A549 (cell line): Measurements from ENCODE around the gene DTD1. TPM values are rescaled to one million over a fixed set of nuclear protein-coding genes. Genes with fewer than 3 reads are reported as not detected.

Experiments used
- ATAC-seq, 2 experiments: fragments of 200-7000 bp in 1 of 2; fragments of >200 bp in 1 of 2; cut with Nextera tagmentation in 1 of 2; cut with Tn5 transposase in 1 of 2; 3 replicates each; pipeline versions ENCODE4 v1.8.0 to v1.9.1; 2018 to 2020; ENCODE audit warnings: mild to moderate bottlenecking in 1 of 2, moderate library complexity in 1 of 2
- CTCF ChIA-PET: fragments of 300-600 bp; sonication (Branson Sonifier 250); formaldehyde crosslinking; extraction: SDS; loops from one replicate; lab custom pipeline; 2021; ENCODE audit warnings: antibody characterized with exemption, inconsistent platforms; lab: Yijun Ruan, JAX
- POLR2A ChIA-PET: fragments of 350-600 bp; formaldehyde crosslinking; extraction: SDS; loops from one replicate; lab custom pipeline; 2021; ENCODE audit warnings: antibody characterized with exemption, inconsistent platforms; lab: Yijun Ruan, JAX
- DNase-seq, 2 experiments: peaks; one replicate each; pipeline versions ENCODE4 v3.0.0 to v3.0.0-alpha.2; 2011 to 2016; ENCODE audit warnings: low read depth in 1 of 2, low spot score in 1 of 2
- FAIRE-seq: peaks from 2 replicates; lab custom pipeline; 2011; peaks lifted over from hg19 to GRCh38; lab: Jason Lieb, UNC
- H3K27ac ChIP-seq, 2 experiments: fragments of >200 bp; sonication (Bioruptor Twin); formaldehyde crosslinking; 3 replicates each; pipeline ENCODE4 v1.5.1; 2016 to 2017
- H3K4me1 ChIP-seq: fragments of >200 bp; sonication (Bioruptor Twin); formaldehyde crosslinking; 3 replicates; pipeline ENCODE4 v1.6.1; 2016
- H3K4me2 ChIP-seq: fragments of >200 bp; sonication (Bioruptor Twin); formaldehyde crosslinking; 3 replicates; pipeline ENCODE4 v1.6.1; 2016
- H3K4me3 ChIP-seq: fragments of >200 bp; sonication (Bioruptor Twin); formaldehyde crosslinking; 3 replicates; pipeline ENCODE4 v1.5.1; 2016
- H3K9me3 ChIP-seq: fragments of >200 bp; sonication (Bioruptor Twin); formaldehyde crosslinking; 3 replicates; pipeline ENCODE4 v1.6.1; 2016
- BHLHE40 ChIP-seq: IDR thresholded peaks from 2 replicates; pipeline ENCODE4 v1.6.1; 2012; ENCODE audit warnings: low read depth, low read length, inconsistent platforms
- CBX2 ChIP-seq: fragments of 200-600 bp; sonication (generic); IDR thresholded peaks from 2 replicates; pipeline ENCODE4 v1.6.1; 2016; ENCODE audit warnings: low read depth, mild to moderate bottlenecking, borderline replicate concordance
- CEBPB ChIP-seq, 2 experiments: fragments of >200 bp in 1 of 2; sonication (Bioruptor Twin) in 1 of 2; formaldehyde crosslinking in 1 of 2; IDR thresholded peaks; 2 replicates each; pipeline ENCODE4 v1.6.1; 2012 to 2016
- CHD4 ChIP-seq: fragments of 200-600 bp; sonication (generic); IDR thresholded peaks from 2 replicates; pipeline ENCODE4 v1.6.1; 2016; ENCODE audit warnings: antibody characterized with exemption, mild to moderate bottlenecking, borderline replicate concordance
- EHF ChIP-seq: fragments of 250-450 bp; sonication (Bioruptor Pico); IDR thresholded peaks from 2 replicates; pipeline ENCODE4 v1.5.0; 2020; ENCODE audit warnings: mild to moderate bottlenecking
- FOSL2 ChIP-seq, 2 experiments: fragments of 450-650 bp in 1 of 2; fragments of >200 bp in 1 of 2; sonication (Bioruptor Twin) in 1 of 2; formaldehyde crosslinking; IDR thresholded peaks; 2 replicates each; pipeline versions ENCODE4 v1.5.0 to v1.6.1; 2016 to 2020; ENCODE audit warnings: mild to moderate bottlenecking in 1 of 2, moderate library complexity in 1 of 2
- FOXS1 ChIP-seq: fragments of 250-450 bp; sonication (Bioruptor Pico); IDR thresholded peaks from 2 replicates; pipeline ENCODE4 v1.5.0; 2020; ENCODE audit warnings: mild to moderate bottlenecking, moderate library complexity
- GATA3 ChIP-seq: IDR thresholded peaks from 2 replicates; pipeline ENCODE4 v1.6.1; 2012; ENCODE audit warnings: borderline replicate concordance
- HDAC2 ChIP-seq: fragments of 200-600 bp; sonication (generic); IDR thresholded peaks from 2 replicates; pipeline ENCODE4 v1.6.1; 2016
- HOXB5 ChIP-seq: fragments of 250-450 bp; sonication (Bioruptor Pico); IDR thresholded peaks from 2 replicates; pipeline ENCODE4 v1.5.0; 2020; ENCODE audit warnings: mild to moderate bottlenecking, moderate library complexity
- JUNB ChIP-seq: fragments of >200 bp; sonication (Bioruptor Twin); formaldehyde crosslinking; IDR thresholded peaks from 2 replicates; pipeline ENCODE4 v1.6.1; 2016
- MAFK ChIP-seq: fragments of 450-650 bp; IDR thresholded peaks from 2 replicates; pipeline ENCODE4 v1.6.1; 2014; ENCODE audit not compliant: partially characterized antibody
- MAZ ChIP-seq: fragments of 150-350 bp; IDR thresholded peaks from 2 replicates; pipeline ENCODE4 v1.6.1; 2014; ENCODE audit warnings: antibody characterized with exemption, low read depth, low read length, borderline replicate concordance
- MYC ChIP-seq: IDR thresholded peaks from 2 replicates; pipeline ENCODE4 v1.6.1; 2012; ENCODE audit warnings: mild to moderate bottlenecking, inconsistent platforms, low read length, improper control_type of control experiment, borderline replicate concordance
- NR3C1 ChIP-seq: fragments of >200 bp; sonication (Bioruptor Twin); formaldehyde crosslinking; IDR thresholded peaks from 3 replicates; pipeline ENCODE4 v1.6.1; 2017
- POLR2AphosphoS2 ChIP-seq: conservative IDR thresholded peaks from 2 replicates; pipeline ENCODE4 v1.6.1; 2012; ENCODE audit warnings: low read length, improper control_type of control experiment, inconsistent platforms
- RAD21 ChIP-seq, 2 experiments: fragments of >200 bp in 1 of 2; sonication (Bioruptor Twin) in 1 of 2; formaldehyde crosslinking in 1 of 2; IDR thresholded peaks in 1 of 2; conservative IDR thresholded peaks in 1 of 2; 2 replicates in 1 of 2; 3 replicates in 1 of 2; pipeline ENCODE4 v1.6.1; 2012 to 2018; ENCODE audit warnings: inconsistent platforms in 1 of 2
- RCOR1 ChIP-seq: fragments of 150-350 bp; IDR thresholded peaks from 2 replicates; pipeline ENCODE4 v1.6.1; 2014; ENCODE audit warnings: antibody characterized with exemption, low read length, low read depth
- RFX5 ChIP-seq: fragments of 450-650 bp; IDR thresholded peaks from 2 replicates; pipeline ENCODE4 v1.7.1; 2014; ENCODE audit warnings: antibody characterized with exemption, mild to moderate bottlenecking, moderate library complexity
- RNF2 ChIP-seq: fragments of 200-600 bp; sonication (generic); IDR thresholded peaks from 2 replicates; pipeline ENCODE4 v1.6.1; 2016; ENCODE audit warnings: low read depth, mild to moderate bottlenecking, antibody characterized with exemption, moderate library complexity, borderline replicate concordance
- SMC3 ChIP-seq: fragments of >200 bp; sonication (Bioruptor Twin); formaldehyde crosslinking; IDR thresholded peaks from 3 replicates; pipeline ENCODE4 v1.6.1; 2018; ENCODE audit warnings: inconsistent platforms
- TFCP2L1 ChIP-seq: fragments of 250-450 bp; sonication (Bioruptor Pico); IDR thresholded peaks from 2 replicates; pipeline ENCODE4 v1.5.0; 2021; ENCODE audit warnings: mild to moderate bottlenecking
- ZFP36 ChIP-seq: fragments of 450-650 bp; IDR thresholded peaks from 2 replicates; pipeline ENCODE4 v1.6.1; 2014; ENCODE audit warnings: borderline replicate concordance; ENCODE audit not compliant: partially characterized antibody
- WGBS: methylation state at CpG from one replicate; pipeline ENCODE4 v1.1.6; 2017; ENCODE audit errors: missing lambda C conversion rate; 5-methylcytosine and 5-hydroxymethylcytosine counted together
- polyA plus RNA-seq, 4 experiments: library from polyadenylated mRNA; depleted of rRNA in 3 of 4; stranded (reverse); fragments of >200 nt; fragmentation: RNase III in 1 of 4; extraction: RNeasy Plus Mini Kit Qiagen cat#74134 plus additional on column Dnase treatment in 1 of 4; gene quantifications; 2 replicates in 3 of 4; 3 replicates in 1 of 4; pipeline ENCODE4 v1.2.3, GENCODE V29; 2011 to 2017
- TF ChIP-seq, protein P1 (sequence below): fragments of >200 bp; sonication (Bioruptor Twin); formaldehyde crosslinking; IDR thresholded peaks from 3 replicates; pipeline ENCODE4 v1.6.1; 2016
- TF ChIP-seq, protein P2 (sequence below): fragments of 450-650 bp; IDR thresholded peaks from 2 replicates; pipeline ENCODE4 v1.6.1; 2014; ENCODE audit warnings: antibody characterized with exemption

DTD1 gene
- polyA plus RNA-seq, 2 of the 4 experiments (the other 2 are of a cell fraction) = 72.8 to 99.3 TPM

DNA sequence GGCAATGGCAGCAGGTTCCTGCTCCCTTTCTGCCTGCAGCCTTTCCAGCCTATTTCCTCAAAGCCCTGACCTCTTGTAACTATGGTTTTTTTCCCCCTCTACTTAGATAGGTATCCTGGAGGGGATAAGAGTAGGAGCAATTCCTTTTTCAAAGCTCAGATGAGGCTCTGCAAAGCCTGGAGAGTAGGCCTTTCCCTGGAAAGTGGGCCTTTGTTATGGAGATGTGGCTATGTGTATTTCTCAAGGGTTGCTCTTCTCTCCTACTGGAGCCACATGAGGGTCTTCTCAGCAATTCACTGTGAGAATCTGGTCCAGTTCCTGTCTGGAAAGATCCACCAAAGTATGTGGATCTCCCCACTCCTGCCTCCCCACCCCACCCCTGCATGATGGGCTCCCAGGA lies 96.0 kb downstream of the DTD1 start:
- no peak for TF ChIP-seq TFCP2L1 (CRISPR knock-in tag)
- no peak for TF ChIP-seq JUNB
- TF ChIP-seq NR3C1 = no peak
- TF ChIP-seq, protein P1, sequence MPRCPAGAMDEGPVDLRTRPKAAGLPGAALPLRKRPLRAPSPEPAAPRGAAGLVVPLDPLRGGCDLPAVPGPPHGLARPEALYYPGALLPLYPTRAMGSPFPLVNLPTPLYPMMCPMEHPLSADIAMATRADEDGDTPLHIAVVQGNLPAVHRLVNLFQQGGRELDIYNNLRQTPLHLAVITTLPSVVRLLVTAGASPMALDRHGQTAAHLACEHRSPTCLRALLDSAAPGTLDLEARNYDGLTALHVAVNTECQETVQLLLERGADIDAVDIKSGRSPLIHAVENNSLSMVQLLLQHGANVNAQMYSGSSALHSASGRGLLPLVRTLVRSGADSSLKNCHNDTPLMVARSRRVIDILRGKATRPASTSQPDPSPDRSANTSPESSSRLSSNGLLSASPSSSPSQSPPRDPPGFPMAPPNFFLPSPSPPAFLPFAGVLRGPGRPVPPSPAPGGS = no peak
- no peak for TF ChIP-seq MAFK
- TF ChIP-seq RNF2 = no peak
- TF ChIP-seq MAZ = no peak
- TF ChIP-seq CBX2 = no peak
- TF ChIP-seq FOXS1 (CRISPR knock-in tag) = no peak
- no peak for TF ChIP-seq CEBPB (IDR thresholded peaks at IDR 0.05)
- TF ChIP-seq POLR2AphosphoS2 = no peak
- no peak for TF ChIP-seq MYC
- no peak for TF ChIP-seq RFX5
- no peak for TF ChIP-seq SMC3
- Histone ChIP-seq H3K27ac (no peak overlapping the region), H3K4me1 (peaks cover 16% of the 10 kb centered on the region), H3K9me3 (no peaks in the 10 kb centered on the region), H3K4me3 (no peak overlapping the region), H3K4me2 (no peak overlapping the region)
- ATAC-seq = no peak
- no peak for FAIRE-seq
- CTCF ChIA-PET = interaction anchor here (1.7 kb wide), 2 partner anchors 20 to 52 kb away, joined by 4 to 6 read pairs; no protein-coding TSS in a partner anchor
- POLR2A ChIA-PET = no interaction called here
- DNase-seq = no peak

DNA sequence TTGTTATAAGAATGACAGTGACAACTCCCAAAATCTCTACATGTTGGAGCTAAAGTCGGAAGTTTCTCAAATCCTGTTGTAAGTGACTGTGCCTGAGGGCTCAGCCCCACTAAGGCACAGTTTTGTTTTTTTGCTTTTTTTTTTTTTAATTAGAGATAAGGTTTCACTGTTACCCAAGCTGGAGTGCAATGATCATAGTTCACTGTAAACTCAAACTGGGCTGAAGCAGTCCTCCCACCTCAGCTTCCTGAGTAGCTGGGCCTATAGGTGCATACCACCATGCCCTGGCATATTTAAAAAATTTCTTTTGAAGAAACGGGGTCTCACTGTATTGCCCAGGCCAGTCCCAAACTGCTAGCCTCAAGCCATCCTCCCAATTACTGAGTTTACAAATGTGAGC lies 96.9 kb downstream of the DTD1 start:
- 92% methylated on average over 2 of the region's 2 CpGs for WGBS
- CTCF ChIA-PET = interaction anchor here (0.9 kb wide), 1 partner anchor 45 kb away, joined by 3 read pairs; no protein-coding TSS in a partner anchor
- no peaks in the 10 kb centered on the region for H3K9me3 ChIP-seq
- POLR2A ChIA-PET = no interaction called here
- no peak overlapping the region for H3K27ac ChIP-seq
- no peak overlapping the region for H3K4me2 ChIP-seq
- DNase-seq (no peak), ATAC-seq (no peak), FAIRE-seq (no peak)
- TF ChIP-seq RNF2 (no peak), POLR2AphosphoS2 (no peak), GATA3 (no peak), RAD21 (conservative IDR thresholded peaks at IDR 0.05 in 1 of 2, IDR thresholded peaks at IDR 0.05 in 1 of 2) (no peak), RCOR1 (no peak), MYC (no peak), BHLHE40 (no peak), FOSL2 (IDR thresholded peaks at IDR 0.05) (no peak), FOSL2 (CRISPR knock-in tag; IDR thresholded peaks at IDR 0.05) (no peak), EHF (CRISPR knock-in tag) (no peak), MAFK (no peak), ZFP36 (no peak), CHD4 (no peak), HOXB5 (CRISPR knock-in tag) (no peak), HDAC2 (no peak)
- TF ChIP-seq, protein P2, sequence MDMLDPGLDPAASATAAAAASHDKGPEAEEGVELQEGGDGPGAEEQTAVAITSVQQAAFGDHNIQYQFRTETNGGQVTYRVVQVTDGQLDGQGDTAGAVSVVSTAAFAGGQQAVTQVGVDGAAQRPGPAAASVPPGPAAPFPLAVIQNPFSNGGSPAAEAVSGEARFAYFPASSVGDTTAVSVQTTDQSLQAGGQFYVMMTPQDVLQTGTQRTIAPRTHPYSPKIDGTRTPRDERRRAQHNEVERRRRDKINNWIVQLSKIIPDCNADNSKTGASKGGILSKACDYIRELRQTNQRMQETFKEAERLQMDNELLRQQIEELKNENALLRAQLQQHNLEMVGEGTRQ = no peak
- H3K4me1 ChIP-seq = peaks cover 16% of the 10 kb centered on the region
- H3K4me3 ChIP-seq = no peak overlapping the region
